ENCODE data around the gene FAM50B. TPM values are rescaled to one million over a fixed set of nuclear protein-coding genes. Genes with fewer than 3 reads are reported as not detected.

Gene FAM50B
- total RNA-seq (2022; extraction: Qiagen RNA extraction; ENCODE audit: low read depth) = 3.1 to 7.7 TPM (median 7.0 TPM) in 5 replicates

GRCh38 chr6:3848925-3849605 is at the start of gene FAM50B:
FAM50B (plus strand) TSS chr6:3849373; CDS start chr6:3849812, 439 bp downstream.

Other genes with a start within 250 kb of the FAM50B start
- 17.1 to 23.0 TPM (median 19.6 TPM) in 5 replicates for gene PXDC1, start 97.7 kb upstream of the FAM50B start, total RNA-seq (2022; extraction: Qiagen RNA extraction; ENCODE audit: low read depth)
- gene FAM217A, start 229.8 kb downstream of the FAM50B start, total RNA-seq (2022; extraction: Qiagen RNA extraction; ENCODE audit: low read depth) = not detected in 5 replicates